GM18861 (cell line): ENCODE results near the gene SPACDR.

Source experiments
- ATAC-seq: cut with Tn5 transposase; IDR thresholded peaks from one replicate; pipeline ENCODE4 v1.9.1; 2021; ENCODE audit not compliant: unreplicated experiment

The SPACDR gene

DNA sequence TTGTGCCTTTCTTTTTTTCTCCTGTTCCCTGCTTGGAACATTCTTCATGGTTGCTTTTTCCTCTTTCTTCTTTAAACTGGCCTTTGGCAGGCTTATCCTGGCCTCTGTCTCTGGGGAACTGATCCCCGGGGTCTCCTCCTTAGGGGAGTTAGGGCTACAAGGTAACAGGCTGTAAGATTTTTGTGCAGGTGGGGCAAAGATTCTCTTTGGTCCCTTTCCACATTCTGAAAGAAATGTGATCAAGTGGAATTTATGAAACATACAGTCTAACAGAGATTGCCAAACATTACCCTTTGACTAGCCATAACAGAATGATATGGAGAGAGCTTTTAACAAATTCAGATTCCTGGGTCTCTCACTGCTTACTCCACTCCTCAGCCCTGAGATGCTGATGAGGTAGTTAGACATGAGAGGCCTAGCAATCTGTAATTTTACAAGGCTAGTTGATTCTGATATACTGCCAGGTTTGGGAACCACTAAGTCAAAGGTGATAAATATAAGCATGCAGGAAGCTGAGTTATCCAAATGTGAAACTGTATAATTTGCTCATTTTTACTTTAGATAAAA, 44.3 kb downstream of the SPACDR start:
- no peak for ATAC-seq

DNA sequence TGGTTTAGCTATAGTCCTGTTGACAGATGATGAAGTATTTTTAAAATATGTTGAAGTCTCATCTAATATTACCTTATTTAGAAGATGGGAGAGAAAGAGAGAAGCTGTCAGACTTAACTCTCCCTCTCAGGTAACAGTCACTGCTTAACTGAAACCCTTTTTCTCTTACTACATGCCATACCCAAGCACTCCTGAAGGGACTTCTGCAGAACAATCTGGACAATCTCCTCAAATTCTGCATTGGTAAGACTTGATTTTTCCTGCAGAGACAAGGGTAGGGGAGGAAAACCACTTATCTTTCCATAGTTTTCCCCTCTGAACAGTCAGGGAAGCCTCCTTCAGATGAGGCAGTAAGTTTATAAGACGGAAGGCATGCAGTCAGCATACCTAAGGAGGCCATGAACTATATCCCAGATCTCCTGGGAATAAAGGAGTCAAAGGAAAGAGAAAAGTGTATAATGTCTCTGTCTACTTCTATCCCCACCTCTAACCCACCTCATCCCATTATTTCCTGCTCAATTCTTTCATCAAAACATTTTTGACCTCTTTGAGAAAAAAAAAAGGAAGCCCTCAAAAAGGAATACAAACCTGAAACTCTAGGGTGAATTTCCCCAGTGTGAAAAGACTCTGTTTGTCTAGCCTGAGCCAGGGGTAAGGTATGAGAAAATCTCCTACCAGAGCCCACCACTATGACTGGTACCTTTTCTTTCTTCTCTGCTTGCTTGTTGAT, 45.0 kb downstream of the SPACDR start:
- ATAC-seq, result no peak

DNA sequence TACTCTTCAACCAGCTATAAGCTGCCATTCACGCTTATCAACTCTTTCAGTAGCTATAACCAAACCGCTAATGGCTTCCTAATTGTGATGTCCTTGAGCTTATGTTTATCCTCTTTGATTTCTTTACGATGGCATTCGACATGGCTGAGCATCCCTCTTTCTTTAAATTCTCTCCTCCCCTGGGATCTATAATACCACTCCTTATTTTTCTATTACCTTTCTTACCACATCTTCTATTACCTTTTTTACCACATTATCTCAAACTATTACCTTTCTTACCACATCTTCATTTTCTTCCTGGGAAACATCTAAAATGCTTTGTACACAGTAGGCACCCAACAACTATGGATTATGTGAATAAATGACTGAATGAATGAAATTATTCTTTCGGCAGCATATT, 48.6 kb downstream of the SPACDR start:
- ATAC-seq, result no peak

DNA sequence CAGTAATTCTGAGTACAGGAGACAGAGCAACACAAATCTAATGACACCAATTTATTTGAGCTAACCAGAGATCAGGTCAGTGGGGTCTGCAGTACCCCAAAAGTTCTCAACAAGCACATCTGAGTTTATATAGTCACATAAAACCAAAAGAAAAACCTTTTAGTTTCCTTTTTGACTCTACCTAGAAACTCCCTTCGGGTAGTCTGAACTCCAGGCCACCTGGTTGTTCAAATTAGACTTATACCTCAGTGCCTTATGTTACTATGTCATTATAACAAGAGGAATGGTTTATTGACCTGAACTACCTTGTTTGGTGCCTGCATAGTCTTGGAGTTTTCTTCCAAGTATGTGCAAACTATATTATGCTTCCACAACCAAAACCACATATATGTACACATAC, 50.2 kb downstream of the SPACDR start:
- ATAC-seq, result no peak

DNA sequence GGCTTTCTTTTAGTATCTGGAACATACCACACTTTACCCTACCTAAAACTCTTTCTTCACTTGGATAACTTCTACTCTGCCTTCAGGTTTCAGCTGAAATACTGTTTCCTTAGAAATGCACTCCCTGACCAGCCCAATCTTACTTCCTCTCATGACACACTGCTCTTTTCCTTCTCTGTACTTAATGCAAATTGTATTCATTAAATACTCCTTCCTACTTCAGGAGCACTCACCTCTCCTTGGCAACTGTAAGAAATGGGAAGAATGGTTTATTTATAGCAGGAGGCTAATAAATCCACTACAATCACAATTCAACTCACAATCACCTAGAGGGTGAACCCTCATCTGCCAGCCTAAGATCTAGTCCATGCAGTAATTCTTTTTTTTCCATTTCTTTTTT, 50.7 kb downstream of the SPACDR start:
- no peak for ATAC-seq

DNA sequence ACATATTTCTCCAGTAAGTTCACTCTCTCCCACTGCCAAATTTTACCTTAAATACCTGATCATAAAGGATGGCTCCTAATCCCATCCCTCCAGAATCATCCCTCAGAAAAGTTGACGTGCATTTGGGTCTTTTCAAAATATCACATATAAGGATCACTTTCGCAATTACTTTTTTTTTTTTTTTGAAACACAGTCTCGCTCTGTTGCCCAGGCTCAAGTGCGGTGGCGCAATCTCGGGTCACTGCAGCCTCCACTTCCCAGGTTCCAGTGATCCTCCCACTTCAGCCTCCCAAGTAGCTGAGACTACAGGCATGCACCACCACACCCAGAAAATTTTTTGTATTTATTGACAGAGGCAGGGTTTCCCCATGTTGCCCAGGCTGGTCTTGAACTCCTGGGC, 53.0 kb downstream of the SPACDR start:
- ATAC-seq, result no peak

DNA sequence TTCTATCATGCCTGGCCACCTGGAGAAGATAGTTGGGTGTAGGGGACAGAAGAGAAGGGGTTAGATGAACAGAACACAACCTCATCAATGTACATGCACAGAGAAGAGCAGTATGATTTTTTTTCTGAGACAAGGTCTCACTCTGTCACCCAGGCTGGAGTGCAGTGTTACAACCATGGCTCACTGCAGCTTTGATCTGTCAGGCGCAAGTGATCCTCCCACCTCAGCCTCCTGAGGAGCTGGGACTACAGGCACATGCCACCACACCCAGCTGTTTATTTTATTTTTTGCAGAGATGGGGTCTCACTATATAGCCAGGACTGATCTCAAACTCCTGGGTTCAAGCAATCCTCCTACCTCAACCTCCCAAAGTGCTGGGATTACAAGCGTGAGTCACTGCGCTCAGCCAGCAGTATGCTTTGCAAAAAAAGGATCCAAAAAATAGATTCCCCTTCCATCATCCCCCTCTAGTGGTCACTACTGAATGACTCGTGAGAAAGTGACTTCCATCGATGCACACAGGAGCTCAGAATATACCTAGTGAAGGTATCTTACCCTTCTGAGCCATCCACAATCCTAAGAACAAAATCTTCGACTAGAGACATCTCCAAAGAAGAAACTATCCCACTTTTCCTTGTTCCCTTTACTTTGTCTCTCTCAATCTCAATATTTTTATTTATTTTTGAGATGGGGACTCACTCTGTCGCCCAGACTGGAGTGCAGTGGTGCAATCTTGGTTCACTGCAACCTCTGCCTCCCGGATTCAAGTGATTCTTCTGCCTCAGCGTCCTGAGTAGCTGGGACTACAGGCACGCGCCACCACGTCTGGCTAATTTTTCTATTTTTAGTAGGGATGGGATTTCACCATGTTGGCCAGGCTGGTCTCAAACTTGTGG, 56.5 kb downstream of the SPACDR start:
- no peak for ATAC-seq

DNA sequence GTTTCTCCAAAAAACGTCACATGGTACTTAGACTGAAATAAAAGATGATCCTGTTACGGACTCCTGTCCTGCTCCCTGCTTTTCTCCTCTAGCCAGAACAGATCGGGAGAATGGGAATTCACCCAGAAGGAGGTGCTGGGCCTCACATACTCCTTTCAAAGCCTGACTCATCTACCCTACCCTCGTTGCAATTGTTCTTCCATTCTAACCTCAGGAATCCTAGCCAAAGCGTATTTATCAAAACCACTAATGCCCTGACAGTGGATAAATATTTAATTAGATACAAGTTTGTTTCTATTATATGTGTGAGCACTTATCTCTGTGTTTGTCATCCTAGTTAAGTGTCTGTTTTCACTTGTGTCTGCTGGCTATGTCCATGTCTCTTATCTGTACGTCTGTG, 57.3 kb downstream of the SPACDR start:
- no peak for ATAC-seq
